ENCODE results near the gene IRAK1.

DNA sequence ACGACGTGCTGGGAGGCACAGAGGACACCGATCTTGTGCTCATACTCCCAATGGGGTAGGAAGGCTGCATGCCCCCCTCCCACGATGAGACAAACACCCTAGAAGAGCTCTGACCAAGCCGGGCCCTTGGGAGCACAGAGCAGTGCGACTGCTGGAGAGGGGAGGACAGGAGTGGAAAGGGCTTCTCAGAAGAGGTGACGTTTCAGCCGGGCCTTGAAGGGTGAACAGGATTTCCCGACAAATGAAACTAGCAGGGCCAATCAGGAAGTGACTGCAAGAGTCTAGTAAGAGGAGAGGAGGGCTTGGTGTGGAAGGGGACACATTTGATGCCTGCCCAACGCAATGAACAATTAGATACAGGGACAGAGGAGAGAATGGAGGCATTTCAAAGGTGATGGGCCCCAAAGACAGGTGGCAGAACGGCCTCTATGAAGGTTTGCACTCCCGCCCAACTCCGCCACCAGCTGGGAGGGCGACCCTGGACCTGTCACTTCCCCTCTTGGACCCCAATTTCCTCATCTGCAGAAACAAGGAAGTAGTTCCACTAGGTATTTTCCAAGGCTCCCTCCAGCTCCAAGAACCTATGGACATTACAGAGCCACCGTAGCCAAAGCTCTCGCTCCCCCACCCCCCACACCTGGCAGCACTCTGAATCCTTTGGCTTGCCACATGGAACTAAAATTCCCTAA, 52.0 kb downstream of the IRAK1 start:
- TF ChIP-seq ZBTB4 (CRISPR knock-in tag; IDR thresholded peaks at IDR 0.05; ENCODE audit: borderline replicate concordance) (no peak), ZNF138 (CRISPR knock-in tag; IDR thresholded peaks at IDR 0.05; ENCODE audit: low read depth) (no peak), ESRRA (CRISPR knock-in tag; IDR thresholded peaks at IDR 0.05; ENCODE audit: low read depth) (no peak), HHEX (CRISPR knock-in tag; IDR thresholded peaks at IDR 0.05) (no peak), CTCF (CRISPR knock-in tag; IDR thresholded peaks at IDR 0.05) (no peak), ELF4 (CRISPR knock-in tag; IDR thresholded peaks at IDR 0.05; ENCODE audit: borderline replicate concordance) (no peak), RNF219 (CRISPR knock-in tag; IDR thresholded peaks at IDR 0.05) (no peak), SMARCE1 (IDR thresholded peaks at IDR 0.05; ENCODE audit: borderline replicate concordance) (no peak), KDM4B (CRISPR knock-in tag; IDR thresholded peaks at IDR 0.05) (no peak), ARNT (IDR thresholded peaks at IDR 0.05) (no peak)
- TF ChIP-seq, protein P1, sequence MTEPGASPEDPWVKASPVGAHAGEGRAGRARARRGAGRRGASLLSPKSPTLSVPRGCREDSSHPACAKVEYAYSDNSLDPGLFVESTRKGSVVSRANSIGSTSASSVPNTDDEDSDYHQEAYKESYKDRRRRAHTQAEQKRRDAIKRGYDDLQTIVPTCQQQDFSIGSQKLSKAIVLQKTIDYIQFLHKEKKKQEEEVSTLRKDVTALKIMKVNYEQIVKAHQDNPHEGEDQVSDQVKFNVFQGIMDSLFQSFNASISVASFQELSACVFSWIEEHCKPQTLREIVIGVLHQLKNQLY (CRISPR knock-in tag; IDR thresholded peaks at IDR 0.05): no peak

Data from HepG2 (cell line).